CD4-positive, alpha-beta T cell treated with Interferon alpha-2 for 1 hour (primary cell): Measurements from ENCODE around the gene TMEM231.
A peak's percentile ranks its signal among the peaks of the same experiment; 100 is the strongest.
"Not testable (repeated sequence)": the region's sequence is repeated elsewhere in the genome, so short reads cannot be mapped to it uniquely, and the experiment has no call there.

Experiments used
- DNase-seq, 2 donors: peaks; one replicate each; pipeline ENCODE4 v3.0.0-alpha.2; 2020 to 2022

TMEM231 gene

GRCh38 chr16:75555707-75556430, at the start of gene TMEM231:
Gene TMEM231, minus strand, starts transcription at chr16:75556252. Its CDS starts 43 bp downstream, at chr16:75556209.
- peak; percentile 96 to 97 for DNase-seq

DNA sequence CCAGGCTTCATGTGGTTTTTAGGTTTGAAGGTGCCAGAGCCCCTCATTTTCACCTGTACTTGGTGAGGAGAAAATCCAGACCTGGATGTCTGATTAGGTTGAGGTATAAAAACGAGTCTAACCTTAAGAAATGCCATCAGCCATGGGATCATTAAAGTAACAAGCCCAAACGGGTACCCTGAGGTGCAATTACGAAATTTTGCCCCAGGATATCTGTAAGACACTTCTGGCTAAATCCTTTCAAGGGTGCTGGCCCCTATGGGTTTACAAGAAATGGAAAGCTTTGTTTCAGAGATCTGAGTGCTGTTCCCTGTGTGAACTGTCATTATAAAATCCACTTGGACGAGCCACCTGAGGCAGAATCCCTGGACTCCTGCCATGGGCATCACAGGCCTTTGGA, 47.2 kb upstream of the TMEM231 start:
- DNase-seq, result no peak

DNA sequence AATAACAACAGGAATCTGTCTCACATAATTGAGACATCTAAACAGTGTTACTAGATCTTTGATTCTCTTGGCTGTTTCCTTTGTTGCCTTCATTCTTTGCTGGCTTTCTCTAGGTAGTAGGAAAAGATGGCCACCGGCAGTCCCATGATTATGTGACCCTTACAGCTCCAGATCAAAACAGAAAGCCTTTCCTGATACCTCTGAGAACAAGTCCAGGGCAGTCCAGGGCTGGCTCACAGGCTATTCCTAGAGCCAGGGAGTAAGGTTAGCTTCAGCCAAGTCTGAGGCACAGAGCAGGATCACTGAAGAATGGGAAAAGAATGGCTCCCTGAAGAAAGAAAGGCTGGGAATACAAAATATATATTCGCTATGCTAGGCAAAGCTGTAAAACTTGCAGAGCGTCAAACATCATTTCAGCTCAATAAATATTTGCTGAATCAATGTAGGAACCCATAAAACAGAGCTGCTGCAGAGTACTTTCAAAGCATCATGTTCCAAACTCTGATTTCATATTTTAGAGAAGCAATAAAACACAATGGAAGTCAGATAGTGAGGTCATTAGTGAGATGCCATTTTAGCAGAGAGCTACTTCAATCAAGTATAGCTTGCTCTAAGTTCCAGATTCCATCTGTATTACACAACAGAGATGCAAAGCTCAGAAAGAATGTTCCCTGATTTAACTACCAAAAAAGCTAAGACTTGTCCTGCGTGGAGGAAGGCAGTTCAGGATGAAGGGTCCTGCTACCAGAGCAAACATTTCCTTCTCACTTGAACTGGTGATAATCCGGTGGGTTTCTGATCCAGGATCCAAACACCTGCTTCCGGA, 43.6 kb upstream of the TMEM231 start:
- no peak for DNase-seq

GRCh38 chr16:75593825-75594820, 38.1 kb upstream of the TMEM231 start:
- no peak for DNase-seq

DNA sequence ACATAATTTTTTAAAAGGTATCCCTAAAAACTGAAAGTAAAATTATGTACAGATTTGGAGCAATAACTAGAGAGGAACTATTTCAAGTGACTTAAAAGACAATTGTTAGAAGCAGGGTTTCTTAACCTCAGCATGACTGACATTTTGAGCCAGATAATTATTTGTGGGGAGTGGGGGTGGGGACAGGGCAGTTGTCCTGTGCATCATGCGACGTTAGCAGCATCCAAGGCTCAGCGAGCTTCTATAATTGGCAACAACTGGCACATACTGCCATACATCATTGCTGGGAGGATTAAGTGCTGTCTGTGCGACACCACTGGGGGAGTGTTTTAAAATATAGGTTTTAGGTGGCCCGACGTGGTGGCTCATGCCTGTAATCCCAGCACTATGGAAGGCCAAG, 37.3 kb upstream of the TMEM231 start:
- DNase-seq, result no peak

- DNase-seq, result not testable (repeated sequence)
These were observed 35.9 kb upstream of the TMEM231 start for GRCh38 chr16:75591927-75592326.

GRCh38 chr16:75590920-75591843, 35.1 kb upstream of the TMEM231 start:
- DNase-seq, result no peak

- no peak for DNase-seq
These were observed 33.3 kb upstream of the TMEM231 start for GRCh38 chr16:75589306-75589705.

DNA sequence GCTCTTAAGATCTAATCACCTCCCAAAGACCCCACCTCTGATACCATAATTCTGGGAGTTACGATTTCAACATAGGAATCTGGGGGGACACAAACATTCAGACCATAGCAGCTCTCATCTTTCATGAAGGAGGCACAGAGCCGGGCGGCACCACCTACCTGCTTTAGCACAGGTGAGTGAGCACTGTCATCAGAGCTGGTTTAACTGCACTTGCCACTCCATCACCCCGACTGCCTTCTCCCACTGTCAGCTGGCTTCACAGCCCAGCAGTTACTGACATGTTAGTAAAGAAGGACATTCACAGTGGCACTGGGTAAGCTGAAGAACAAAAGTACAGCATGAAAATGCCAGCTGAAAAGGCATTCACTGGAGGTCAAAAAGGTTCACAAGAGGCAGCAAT, 32.7 kb upstream of the TMEM231 start:
- DNase-seq, result no peak

GRCh38 chr16:75584108-75584507, 28.1 kb upstream of the TMEM231 start:
- no peak for DNase-seq

DNA sequence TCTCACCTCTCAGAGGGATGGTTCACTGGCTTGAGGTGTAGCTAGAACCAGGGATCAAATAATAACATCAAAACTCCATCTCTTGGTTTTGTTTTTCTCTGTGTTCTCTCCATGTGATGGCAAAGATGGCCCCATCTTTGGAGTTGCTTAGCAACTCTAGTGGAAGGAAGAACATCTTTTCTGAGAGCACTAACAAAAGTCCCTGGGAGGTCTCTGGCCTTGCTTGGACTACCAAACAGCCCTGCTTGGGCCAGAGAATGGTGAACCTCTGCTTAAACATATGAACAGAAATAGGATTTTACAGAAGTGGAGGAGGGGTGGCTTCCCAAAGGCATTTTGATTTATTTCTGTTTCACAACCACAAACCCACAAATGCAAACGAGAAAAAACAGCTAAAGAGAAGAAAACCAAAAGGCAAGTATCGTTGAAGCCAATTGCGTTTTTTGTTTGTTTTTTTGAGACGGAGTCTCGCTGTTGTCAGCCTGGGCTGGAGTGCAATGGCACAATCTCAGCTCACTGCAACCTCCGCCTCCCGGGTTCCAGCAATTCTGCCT, 23.3 kb upstream of the TMEM231 start:
- no peak for DNase-seq

GRCh38 chr16:75578725-75579124, 22.7 kb upstream of the TMEM231 start:
- no peak for DNase-seq

DNA sequence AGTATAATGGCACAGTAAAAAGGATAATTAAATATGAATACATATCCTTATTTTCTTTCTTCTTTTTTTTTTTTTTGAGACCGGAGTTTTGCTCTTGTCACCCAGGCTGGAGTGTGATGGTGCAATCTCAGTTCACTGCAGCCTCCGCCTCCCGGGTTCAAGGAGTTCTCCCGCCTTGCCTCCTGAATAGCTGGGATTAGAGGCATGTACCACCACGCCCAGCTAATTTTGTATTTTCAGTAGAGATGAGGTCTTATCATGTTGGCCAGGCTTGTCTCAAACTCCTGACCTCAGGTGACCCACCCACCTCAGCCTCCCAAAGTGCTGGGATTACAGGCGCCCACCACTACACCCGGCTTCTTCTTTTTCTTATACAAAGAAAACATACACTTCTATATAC, 22.2 kb upstream of the TMEM231 start:
- no peak for DNase-seq

DNA sequence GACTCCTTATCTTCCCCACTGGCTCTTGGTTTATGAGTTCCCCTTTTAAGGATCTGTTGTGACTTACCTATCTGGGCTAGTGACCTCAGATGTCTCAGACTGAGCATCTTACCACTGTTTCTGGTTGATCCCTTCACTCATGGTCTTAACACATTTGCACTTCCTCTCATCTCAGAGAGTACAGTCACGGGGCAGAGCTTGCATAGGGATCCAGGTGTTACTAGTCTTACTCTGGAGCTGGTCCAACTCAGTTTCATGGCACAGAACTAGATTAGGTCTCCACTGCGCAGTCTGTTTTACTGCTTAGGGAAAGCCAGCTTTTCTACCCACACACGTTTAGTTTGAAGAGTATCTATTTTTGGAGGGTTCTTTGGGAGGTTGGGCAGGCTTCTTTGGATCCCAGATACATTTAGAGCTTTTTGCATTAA, 20.3 kb upstream of the TMEM231 start:
- DNase-seq, result no peak

- no peak for DNase-seq
These were observed 19.9 kb upstream of the TMEM231 start for GRCh38 chr16:75575958-75576357.

- DNase-seq, result no peak
These were observed 17.9 kb upstream of the TMEM231 start for GRCh38 chr16:75573955-75574354.

- DNase-seq, result no peak
These were observed 17.0 kb upstream of the TMEM231 start for GRCh38 chr16:75572864-75573542.

- no peak for DNase-seq
These were observed 14.5 kb upstream of the TMEM231 start for GRCh38 chr16:75570396-75571065.

- DNase-seq, result no peak
These were observed 11.9 kb upstream of the TMEM231 start for GRCh38 chr16:75567911-75568310.

DNA sequence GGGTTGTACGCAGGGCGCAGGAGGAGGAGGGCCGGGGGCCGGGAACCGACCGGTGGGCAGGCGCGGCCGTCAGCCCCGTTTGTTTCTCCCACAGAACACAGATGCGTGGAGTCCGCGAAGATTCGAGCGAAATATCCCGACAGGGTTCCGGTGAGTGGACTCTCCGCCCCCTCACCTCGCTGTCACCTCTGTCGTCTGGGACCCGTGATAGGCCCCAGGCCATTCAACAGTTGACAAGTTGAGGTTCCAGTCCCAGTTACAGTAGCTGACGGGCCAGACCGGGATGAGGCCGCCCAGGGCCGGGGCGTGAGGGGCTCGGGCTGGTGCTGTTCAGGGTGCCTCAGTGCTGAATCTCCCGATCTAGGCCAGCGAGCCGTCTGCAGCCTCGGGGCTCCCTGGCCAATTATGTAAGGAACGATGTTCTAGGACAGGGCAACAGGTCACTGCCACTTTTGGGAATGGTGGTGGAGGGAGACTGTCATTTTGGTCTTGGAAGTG, 10.8 kb upstream of the TMEM231 start:
- peak in 1 of 2 donors; percentile 30 for DNase-seq
